Erythroblast (primary cell): ENCODE measurements around the gene ATP6V0A4.

ENCODE experiments used
- GATA1 ChIP-seq: IDR thresholded peaks from 2 replicates; pipeline ENCODE4 v1.6.1; 2011; ENCODE audit warnings: low read depth, mild to moderate bottlenecking, control low read depth, low read length, moderate library complexity
- POLR2A ChIP-seq: IDR thresholded peaks from 2 replicates; pipeline ENCODE4 v1.6.1; 2011; ENCODE audit warnings: mild to moderate bottlenecking, low read length

DNA sequence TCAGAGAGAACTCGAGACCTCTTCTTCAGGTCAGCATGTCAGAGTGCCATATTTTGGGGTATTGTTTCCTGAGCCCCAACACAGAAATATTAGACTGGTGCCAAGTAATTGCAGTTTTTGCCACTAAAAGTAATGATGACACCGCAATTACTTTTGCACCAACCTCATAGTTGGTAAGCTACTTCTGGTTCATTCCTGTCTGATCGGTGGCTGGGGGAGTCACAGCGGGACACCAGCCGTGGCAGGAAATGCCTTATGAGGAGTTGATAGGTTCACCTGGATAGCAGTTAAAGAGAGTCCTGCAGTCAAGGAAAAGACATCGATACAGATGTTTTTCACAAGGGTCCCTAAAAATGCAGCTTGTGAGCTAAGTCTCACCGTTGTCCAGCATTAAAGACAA lies 23.9 kb upstream of the ATP6V0A4 start:
- TF ChIP-seq POLR2A (no peak), GATA1 (no peak)
